C4-2B (cell line): ENCODE measurements around the gene PROSER2.

ENCODE experiments used
- CTCF ChIP-seq: fragments of 450-650 bp; conservative IDR thresholded peaks from 2 replicates; pipeline ENCODE4 v1.5.1; 2017; ENCODE audit warnings: mild to moderate bottlenecking
- ZFX ChIP-seq: fragments of 450-650 bp; IDR thresholded peaks from 2 replicates; pipeline ENCODE4 v1.6.1; 2017

GRCh38 chr10:11828682-11829284 is 5.6 kb downstream of the PROSER2 start:
- TF ChIP-seq CTCF (no peak), ZFX (no peak)
